Muscle of arm (tissue), 12 donors: Measurements from ENCODE around the gene GALNT9. TPM values are rescaled to one million over a fixed set of nuclear protein-coding genes. Genes with fewer than 3 reads are reported as not detected.

ENCODE experiments used
- DNase-seq: peaks from one replicate; pipeline ENCODE4 v3.0.0-alpha.2; 2013
- polyA plus RNA-seq, 12 donors: library from polyadenylated mRNA; unstranded; fragments of 120-200 nt; gene quantifications; one replicate each; pipeline ENCODE4 v1.2.1, GENCODE V29; 2013; ENCODE audit not compliant: insufficient read length in 12 of 12

Gene GALNT9
- polyA plus RNA-seq, 12 donors, result 0.75 to 10.6 (median 1.6) TPM; not detected in 2

- no peak for DNase-seq
Observed at GRCh38 chr12:132171968-132172521, 157.3 kb downstream of the GALNT9 start.

DNA sequence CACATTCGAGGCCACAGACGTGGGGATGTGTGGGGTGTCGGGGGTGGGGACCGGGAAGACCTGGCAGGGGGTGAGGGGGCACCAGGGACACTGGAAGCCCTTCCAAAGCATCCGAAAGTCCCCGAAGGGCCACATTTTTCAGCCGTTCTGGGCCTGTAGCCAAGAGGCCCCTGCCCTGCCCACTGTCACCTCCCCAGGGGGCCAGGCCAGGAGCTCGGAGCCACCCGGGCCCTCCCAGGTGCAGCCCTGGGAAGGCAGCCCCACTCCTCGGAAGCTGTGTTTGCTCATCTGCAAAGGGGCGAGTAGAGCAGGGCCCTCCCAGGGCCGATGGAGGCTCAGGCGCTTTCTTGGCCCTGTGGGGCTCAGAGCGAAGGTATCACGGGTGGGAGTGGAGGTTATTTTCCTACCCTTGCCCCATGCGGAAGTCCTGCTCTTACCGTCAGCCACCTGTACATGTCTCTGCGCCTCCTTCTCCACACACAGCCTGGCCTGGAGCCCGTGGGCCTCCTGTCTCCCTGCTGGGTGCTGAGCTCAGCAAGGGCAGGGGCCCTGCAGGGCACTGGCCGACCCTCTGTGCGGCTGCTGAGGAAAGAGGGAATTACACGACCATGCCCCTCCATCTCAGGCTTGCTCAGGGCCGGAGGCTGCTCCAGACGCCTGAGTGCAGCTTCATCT is 158.0 kb downstream of the GALNT9 start:
- no peak for DNase-seq

GRCh38 chr12:132170637-132171292 is 158.6 kb downstream of the GALNT9 start:
- no peak for DNase-seq

- no peak for DNase-seq
Observed at GRCh38 chr12:132170094-132170636, 159.2 kb downstream of the GALNT9 start.

- DNase-seq, result no peak
Observed at GRCh38 chr12:132169376-132169775, 160.0 kb downstream of the GALNT9 start.

DNA sequence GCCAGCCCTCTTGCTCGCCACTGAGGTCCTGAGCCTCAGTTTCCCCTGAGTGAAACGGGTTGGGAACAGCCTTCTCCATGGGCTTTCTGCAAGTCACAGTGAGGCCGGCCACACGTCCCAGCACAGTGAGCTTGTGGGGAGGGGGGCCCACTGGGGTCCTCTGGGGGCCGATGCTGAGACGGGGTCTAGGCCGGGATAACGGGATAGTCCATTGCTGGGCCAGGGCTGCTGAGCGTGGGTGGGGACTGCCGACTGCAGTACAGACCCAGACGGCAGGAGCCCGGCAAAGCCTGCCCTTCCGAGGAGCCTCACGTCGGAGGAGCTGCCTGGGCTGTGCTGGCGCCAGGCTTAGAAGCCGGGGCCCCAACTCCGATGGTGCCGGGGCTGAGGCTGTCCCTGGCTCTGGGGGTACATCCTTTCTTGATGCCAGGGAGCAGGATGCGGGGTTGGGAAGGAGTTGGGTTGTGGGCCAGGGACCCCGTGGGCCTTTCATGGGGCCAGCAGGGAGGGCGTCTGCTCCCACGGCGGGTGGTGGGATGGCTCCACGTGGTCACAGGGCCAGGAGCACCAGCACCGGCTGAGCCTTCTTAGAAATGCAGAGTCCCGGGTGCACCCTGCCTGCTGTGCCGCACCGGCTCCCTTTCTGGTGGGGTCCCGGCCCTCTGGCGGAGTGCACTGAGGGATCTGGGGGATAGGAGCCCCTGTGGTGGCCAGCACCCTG is 160.9 kb downstream of the GALNT9 start:
- DNase-seq, result no peak

- DNase-seq, result no peak
Observed at GRCh38 chr12:132167611-132168310, 161.6 kb downstream of the GALNT9 start.

DNA sequence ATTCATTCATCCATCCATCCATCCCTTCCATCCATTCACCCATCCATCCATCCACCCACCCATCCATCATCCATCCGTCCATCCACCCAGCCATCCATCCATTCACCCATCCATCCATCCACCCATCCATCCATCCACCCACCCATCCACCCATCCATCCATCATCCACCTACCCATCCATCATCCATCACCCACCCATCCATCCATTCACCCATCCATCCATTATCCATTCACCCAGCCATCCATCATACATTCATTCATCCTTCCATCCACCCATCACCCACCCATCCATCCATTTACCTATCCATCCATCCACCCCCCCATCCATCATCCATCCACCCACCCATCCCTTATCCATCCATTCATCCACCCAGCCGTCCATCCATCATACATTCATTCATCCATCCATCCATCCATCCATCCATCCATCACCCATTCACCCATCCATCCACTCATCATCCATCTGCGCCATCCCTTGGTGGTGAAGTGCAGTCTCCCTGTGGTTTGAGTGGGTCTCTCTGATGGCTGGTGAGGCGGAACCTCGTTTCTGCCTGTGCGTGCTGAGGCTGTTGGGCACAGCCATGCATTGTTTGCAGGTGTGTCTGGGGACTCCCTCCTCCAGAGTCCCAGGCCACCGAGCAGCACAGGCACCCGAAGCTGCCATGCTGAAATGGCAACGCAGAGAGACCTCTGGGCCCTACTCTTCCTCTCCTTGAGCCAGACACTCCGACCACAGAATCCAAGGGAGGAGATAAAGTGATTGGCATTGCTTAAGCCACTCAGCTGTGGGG is 162.4 kb downstream of the GALNT9 start:
- no peak for DNase-seq

GRCh38 chr12:132166093-132166492 is 163.3 kb downstream of the GALNT9 start:
- no peak for DNase-seq

- no peak for DNase-seq
Observed at GRCh38 chr12:132165584-132165983, 163.8 kb downstream of the GALNT9 start.

GRCh38 chr12:132164426-132164825 is 165.0 kb downstream of the GALNT9 start:
- DNase-seq, result no peak

DNA sequence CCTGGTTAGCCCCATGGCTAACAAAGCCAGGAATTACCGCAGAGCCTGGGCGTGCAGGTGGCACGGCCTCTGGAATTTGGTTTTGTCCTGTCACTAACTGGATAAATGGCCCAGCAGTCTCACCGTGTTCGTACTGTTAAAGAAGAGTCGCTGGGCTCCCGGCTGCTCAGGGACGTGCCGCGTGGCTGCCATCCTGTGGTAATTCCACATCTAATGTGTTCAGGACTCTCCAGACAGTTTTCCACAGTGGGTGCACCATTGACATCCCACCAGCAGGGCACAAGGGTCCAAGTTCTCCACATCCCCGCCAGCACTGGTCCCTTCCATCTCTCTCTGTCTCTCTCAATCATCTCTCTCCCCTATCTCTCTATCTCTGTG is 165.5 kb downstream of the GALNT9 start:
- no peak for DNase-seq

DNA sequence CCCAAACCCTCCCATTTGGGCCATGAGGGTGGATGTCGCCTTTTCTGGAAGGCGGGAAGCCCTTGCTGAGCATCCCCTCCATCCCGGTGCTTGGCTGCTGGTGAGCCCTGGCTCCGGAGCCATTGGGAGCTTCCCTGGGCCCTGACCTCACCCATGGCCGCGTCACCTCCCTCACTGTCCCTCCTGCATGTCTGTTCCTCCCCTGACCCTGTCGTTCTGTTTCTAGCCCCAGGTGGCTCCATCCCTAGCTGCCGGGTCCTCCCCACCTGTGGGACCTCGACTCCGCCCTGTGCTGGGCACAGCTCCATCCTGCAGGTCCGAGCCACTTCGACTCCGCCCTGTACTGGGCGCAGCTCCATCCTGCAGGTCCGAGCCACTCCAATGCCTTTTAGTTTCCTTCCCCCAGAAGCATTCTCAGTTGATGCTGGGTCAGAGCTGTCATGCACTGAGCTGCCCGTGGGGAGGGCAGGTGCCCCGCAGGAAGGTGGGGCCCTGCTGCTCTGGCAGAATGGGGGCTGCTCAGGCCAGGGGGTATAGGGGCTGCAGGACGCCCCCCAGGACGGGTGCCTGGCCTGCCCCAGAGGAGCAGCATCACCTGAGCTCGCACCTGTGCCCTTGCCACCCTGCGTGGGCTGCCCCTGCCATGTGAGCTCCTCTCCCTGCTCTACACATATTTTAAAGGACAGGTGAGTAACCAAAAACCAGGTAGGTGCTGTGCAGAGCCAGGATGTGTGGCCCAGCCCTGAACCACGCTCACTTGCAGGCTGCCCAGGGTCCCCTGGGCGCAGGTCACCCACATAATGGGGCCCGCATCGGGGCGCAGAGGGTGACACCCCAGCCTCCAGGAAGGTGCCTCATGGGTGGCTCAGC is 166.1 kb downstream of the GALNT9 start:
- DNase-seq, result no peak

- DNase-seq, result peak; percentile 20
Observed at GRCh38 chr12:132162508-132163031, 166.8 kb downstream of the GALNT9 start.

- no peak for DNase-seq
Observed at GRCh38 chr12:132161796-132162507, 167.4 kb downstream of the GALNT9 start.

- DNase-seq, result no peak
Observed at GRCh38 chr12:132161036-132161781, 168.2 kb downstream of the GALNT9 start.

DNA sequence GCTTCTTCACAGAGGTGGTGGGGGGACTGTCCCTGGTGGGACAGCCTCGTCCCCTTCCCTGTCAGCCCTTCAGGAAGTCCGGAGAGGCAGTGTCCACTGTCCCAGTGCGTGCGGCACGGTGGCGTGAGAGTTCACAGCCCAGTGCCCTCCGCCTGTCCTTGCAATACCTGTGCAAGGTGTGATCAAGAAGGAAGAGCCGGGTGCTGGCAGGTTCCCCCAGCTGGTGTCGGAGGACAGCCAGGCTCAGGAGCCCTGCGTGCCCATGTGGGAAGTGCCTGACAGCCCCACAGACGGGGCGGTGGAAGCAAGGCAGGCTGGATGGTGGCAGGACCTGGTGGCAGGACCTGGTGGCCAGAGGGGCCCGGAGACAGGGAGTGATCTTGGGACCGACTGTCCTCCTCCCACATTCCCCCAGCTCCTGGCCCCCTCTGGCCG is 168.8 kb downstream of the GALNT9 start:
- DNase-seq, result no peak

GRCh38 chr12:132160016-132160415 is 169.4 kb downstream of the GALNT9 start:
- DNase-seq, result no peak
